Spleen (tissue), 7 donors: ENCODE results near the gene NDST3.

Experiments used
- CTCF ChIP-seq, 11 experiments: fragments of 200-600 bp in 7 of 11; fragments of 450-650 bp in 4 of 11; sonication (generic) in 4 of 11; IDR thresholded peaks in 8 of 11; conservative IDR thresholded peaks in 3 of 11; 1 replicate in 7 of 11; 2 replicates in 4 of 11; pipeline versions ENCODE4 v1.4.0 to v1.8.0; 2016 to 2021; ENCODE audit warnings: antibody characterized with exemption in 11 of 11, inconsistent platforms in 4 of 11, mild to moderate bottlenecking in 1 of 11
- POLR2A ChIP-seq, 3 donors: fragments of 450-650 bp; IDR thresholded peaks; one replicate each; pipeline ENCODE4 v1.5.1; 2017; ENCODE audit warnings: antibody characterized with exemption in 3 of 3, mild to moderate bottlenecking in 1 of 3
- donor health status: DM: no; HTN: no; CAD: no; lungs with moderate emphysema.
- donor health status: DM: no; HTN: no; CAD: no.
- donor health status: DM: no; HTN: no; CAD: no.

- TF ChIP-seq CTCF (IDR thresholded peaks at IDR 0.05 in 8 of 11, conservative IDR thresholded peaks at IDR 0.05 in 3 of 11) (no peak), POLR2A (IDR thresholded peaks at IDR 0.05) (no peak)
These were observed 237.5 kb downstream of the NDST3 start for GRCh38 chr4:118271788-118272187.
